ENCODE results near the gene CIB4. TPM values are rescaled to one million over a fixed set of nuclear protein-coding genes. Genes with fewer than 3 reads are reported as not detected.
A peak's percentile ranks its signal among the peaks of the same experiment; 100 is the strongest.

Gene CIB4
- total RNA-seq, 1 donor from 2014 or later: not detected

DNA sequence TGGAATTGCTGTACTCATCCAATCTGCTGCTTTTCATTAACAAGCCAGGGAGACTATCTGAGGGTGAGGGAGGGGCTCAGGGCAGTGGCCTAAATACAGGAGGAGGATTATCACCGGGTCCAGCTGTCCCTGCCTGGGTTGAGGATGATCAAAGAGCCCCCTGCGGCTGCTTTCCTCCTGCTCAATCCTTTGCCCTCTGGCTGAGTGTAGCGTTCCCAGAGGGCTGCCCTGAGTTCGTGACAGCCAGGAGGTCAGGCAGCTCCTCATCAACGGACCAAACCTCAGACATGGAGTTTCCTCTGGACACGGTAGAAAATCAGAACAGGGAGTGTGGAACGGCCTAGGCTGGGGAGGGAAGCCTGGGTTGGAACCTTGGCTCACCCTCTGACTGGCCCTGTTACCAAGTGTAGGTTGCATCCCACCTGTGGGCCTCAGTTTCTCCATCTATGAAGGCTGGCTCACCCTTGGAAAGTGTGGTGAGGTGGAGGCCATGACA, 23.5 kb downstream of the CIB4 start:
- peaks cover 29% of the 10 kb centered on the region for H3K4me1 Mint-ChIP-seq (ENCODE audit: low read depth)
- no peak for DNase-seq (ENCODE audit: low spot score)
- no peak overlapping the region for H3K27ac Mint-ChIP-seq (ENCODE audit: unreplicated experiment)
- TF ChIP-seq, protein P1, sequence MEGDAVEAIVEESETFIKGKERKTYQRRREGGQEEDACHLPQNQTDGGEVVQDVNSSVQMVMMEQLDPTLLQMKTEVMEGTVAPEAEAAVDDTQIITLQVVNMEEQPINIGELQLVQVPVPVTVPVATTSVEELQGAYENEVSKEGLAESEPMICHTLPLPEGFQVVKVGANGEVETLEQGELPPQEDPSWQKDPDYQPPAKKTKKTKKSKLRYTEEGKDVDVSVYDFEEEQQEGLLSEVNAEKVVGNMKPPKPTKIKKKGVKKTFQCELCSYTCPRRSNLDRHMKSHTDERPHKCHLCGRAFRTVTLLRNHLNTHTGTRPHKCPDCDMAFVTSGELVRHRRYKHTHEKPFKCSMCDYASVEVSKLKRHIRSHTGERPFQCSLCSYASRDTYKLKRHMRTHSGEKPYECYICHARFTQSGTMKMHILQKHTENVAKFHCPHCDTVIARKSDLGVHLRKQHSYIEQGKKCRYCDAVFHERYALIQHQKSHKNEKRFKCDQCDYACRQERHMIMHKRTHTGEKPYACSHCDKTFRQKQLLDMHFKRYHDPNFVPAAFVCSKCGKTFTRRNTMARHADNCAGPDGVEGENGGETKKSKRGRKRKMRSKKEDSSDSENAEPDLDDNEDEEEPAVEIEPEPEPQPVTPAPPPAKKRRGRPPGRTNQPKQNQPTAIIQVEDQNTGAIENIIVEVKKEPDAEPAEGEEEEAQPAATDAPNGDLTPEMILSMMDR (IDR thresholded peaks at IDR 0.05): no peak
- H3K36me3 Mint-ChIP-seq (ENCODE audit: low read depth): peaks cover 2% of the 10 kb centered on the region
- no peak overlapping the region for H3K4me3 Mint-ChIP-seq (ENCODE audit: unreplicated experiment)
- peaks cover 15% of the 10 kb centered on the region for H3K9me3 Mint-ChIP-seq (ENCODE audit: low read depth)
- peaks cover 33% of the 10 kb centered on the region for H3K27me3 Mint-ChIP-seq (ENCODE audit: low read depth)

DNA sequence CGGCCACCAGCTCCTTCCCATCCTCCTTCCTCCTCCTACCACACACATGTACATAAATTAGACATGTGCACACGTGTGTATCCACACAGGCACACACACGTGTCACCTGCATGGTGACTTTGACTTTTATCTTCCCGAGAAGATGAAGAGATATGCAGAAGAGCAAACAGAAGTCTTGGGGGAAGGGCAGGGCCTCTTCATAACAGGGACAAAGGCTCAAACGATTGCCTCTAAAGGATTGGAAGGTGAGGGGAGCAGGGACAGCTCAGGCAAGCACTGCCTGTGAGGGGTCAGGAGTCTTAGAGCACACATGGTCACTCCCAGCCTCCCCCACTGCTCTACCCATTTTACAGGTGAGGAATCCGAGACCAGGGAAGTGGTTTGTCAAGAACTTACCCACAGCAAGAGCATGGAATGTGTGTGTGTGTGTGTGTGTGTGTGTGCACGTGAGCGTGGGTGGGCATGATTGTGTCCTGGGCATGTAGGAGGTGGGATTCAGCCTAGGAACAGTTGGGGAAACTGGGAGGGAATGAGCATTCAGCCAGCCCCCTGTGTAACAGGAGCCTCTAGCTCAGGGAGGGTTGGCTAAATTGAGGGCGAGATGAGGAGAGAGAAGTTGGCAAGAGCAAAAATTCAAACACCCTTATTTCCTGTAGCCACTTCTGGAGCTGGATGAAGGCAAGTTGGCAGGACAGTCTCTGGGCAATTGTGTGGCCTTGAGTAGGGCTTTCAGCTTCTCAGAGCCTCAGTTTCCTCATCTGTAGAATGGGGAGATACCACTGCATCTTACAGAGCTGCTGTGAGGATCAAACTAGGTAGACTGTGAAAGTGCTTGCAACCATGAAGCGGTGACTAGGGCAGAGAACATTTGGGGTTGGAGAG, 24.2 kb downstream of the CIB4 start:
- Mint-ChIP-seq H3K27me3 (ENCODE audit: low read depth) (peaks cover 35% of the 10 kb centered on the region), H3K4me3 (ENCODE audit: unreplicated experiment) (no peak overlapping the region), H3K4me1 (ENCODE audit: low read depth) (peaks cover 35% of the 10 kb centered on the region)

DNA sequence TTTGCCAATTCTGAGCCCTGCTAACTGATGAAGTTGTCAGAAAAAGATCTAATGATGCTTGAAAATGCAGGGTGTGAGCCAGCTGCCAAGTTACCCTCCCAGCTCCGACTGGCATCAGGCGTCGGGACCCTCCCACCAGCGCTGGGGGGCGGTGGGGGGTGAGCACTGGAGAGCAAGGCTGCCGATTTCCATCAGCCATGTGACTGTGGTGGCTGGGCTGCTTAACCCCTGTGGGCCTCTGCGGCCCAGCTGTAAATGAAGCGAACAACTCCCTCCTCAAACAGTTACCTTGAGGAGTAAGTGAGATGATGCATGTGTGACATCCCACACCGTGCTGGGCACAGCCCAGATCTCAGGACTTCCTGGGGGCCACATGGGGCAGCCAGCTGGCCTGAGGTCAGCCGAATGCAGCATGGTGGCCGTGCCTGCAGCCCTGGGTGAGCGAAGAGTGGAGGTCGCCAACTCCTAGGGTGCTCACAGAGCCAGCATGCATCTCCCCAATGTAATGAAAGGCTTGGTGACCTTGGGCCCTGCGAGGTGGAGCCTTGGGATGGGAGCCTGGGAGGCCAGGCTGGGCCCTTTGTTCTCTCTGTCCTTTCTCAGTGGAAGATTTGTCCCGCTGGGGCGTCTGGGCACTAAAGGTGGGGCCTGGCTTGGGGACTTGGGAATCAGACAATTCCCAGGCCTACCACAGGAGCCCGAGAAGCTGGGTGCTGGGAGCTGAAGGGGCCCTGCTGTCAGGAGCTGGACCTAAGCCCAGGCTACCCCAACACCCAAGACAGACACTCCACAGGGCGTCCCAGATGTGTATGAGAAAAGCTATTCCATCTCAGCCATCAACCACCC, 25.1 kb downstream of the CIB4 start:
- TF ChIP-seq, protein P1 (IDR thresholded peaks at IDR 0.05): no peak
- peaks cover 35% of the 10 kb centered on the region for H3K4me1 Mint-ChIP-seq (ENCODE audit: low read depth)
- peak; percentile 59 for DNase-seq (ENCODE audit: low spot score)
- H3K27ac Mint-ChIP-seq (ENCODE audit: unreplicated experiment): no peak overlapping the region
- H3K36me3 Mint-ChIP-seq (ENCODE audit: low read depth): peaks cover 2% of the 10 kb centered on the region
- peaks cover 36% of the 10 kb centered on the region for H3K27me3 Mint-ChIP-seq (ENCODE audit: low read depth)
- H3K9me3 Mint-ChIP-seq (ENCODE audit: low read depth): peaks cover 6% of the 10 kb centered on the region
- H3K4me3 Mint-ChIP-seq (ENCODE audit: unreplicated experiment): no peak overlapping the region

More for the DNA sequence above, 24.2 kb downstream of the CIB4 start:
- TF ChIP-seq, protein P1 (IDR thresholded peaks at IDR 0.05): no peak
- Mint-ChIP-seq H3K9me3 (ENCODE audit: low read depth) (peaks cover 13% of the 10 kb centered on the region), H3K27ac (ENCODE audit: unreplicated experiment) (no peak overlapping the region), H3K36me3 (ENCODE audit: low read depth) (peaks cover 2% of the 10 kb centered on the region)
- no peak for DNase-seq (ENCODE audit: low spot score)

DNA sequence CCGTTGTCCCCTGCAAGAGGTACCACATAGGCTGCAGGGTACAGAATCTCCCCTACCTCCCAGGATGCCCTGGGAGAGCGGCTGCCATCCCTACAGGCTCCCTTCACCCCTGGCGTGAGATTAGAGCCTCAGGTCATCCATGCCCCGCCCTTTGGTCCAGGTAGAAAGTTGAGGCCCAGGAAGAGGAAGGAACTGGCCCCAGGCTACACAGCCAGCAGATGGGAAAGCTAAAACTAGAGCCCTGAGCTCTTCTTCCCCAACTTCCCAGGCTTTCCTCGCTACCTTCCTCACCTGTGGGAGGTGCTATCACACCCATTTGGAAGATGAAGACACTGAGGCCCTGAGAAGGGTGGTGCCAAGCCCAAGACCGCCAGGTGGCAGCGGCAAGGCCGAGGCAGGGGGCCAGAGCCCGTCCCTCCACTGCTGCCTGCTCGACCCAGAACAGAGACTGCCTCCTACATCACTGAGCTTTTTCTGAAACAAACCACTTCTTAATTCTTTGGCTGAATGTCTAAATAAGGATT, 25.8 kb downstream of the CIB4 start:
- H3K27me3 Mint-ChIP-seq (ENCODE audit: low read depth): peaks cover 38% of the 10 kb centered on the region
- no peak overlapping the region for H3K4me3 Mint-ChIP-seq (ENCODE audit: unreplicated experiment)
- H3K9me3 Mint-ChIP-seq (ENCODE audit: low read depth): no peaks in the 10 kb centered on the region
- no peak for DNase-seq (ENCODE audit: low spot score)
- peaks cover 35% of the 10 kb centered on the region for H3K4me1 Mint-ChIP-seq (ENCODE audit: low read depth)
- H3K27ac Mint-ChIP-seq (ENCODE audit: unreplicated experiment): no peak overlapping the region
- no peaks in the 10 kb centered on the region for H3K36me3 Mint-ChIP-seq (ENCODE audit: low read depth)
- TF ChIP-seq, protein P1 (IDR thresholded peaks at IDR 0.05): no peak
